IMR-90 (cell line): Measurements from ENCODE around the gene ABCB10. TPM values are rescaled to one million over a fixed set of nuclear protein-coding genes. Genes with fewer than 3 reads are reported as not detected.

ENCODE experiments used
- ATAC-seq: fragments of 200-7000 bp; cut with Tn5 transposase; 2 replicates; pipeline ENCODE4 v1.9.1; 2020; ENCODE audit warnings: low read depth, mild to moderate bottlenecking, moderate library complexity
- BruUV-seq: library from RNA; stranded (reverse); fragments of 400-500 nt; replicated peaks from 2 replicates; lab custom pipeline; 2021; lab: Mats Ljungman, UMichigan
- CTCF ChIA-PET: fragments of 300-600 bp; formaldehyde crosslinking; extraction: SDS; loops from one replicate; lab custom pipeline; 2021; ENCODE audit warnings: antibody characterized with exemption; lab: Yijun Ruan, JAX
- POLR2A ChIA-PET: fragments of 300-600 bp; sonication (Branson Sonifier 250); formaldehyde crosslinking; loops from one replicate; lab custom pipeline; 2022; ENCODE audit warnings: antibody characterized with exemption; ENCODE audit not compliant: unreplicated experiment; lab: Charles Lee
- DNase-seq: peaks from one replicate; pipeline ENCODE4 v3.0.0; 2013
- H2AFZ ChIP-seq: replicated peaks from 2 replicates; pipeline ENCODE3; 2013; ENCODE audit warnings: low read length, mild to moderate bottlenecking; ENCODE audit not compliant: poor library complexity
- H2AK5ac ChIP-seq: 2 replicates; pipeline ENCODE4 v1.6.1; 2013; ENCODE audit warnings: low read depth, low read length, inconsistent platforms
- H2AK9ac ChIP-seq: replicated peaks from 2 replicates; pipeline ENCODE3; 2013; ENCODE audit warnings: mild to moderate bottlenecking, low read depth, low read length, moderate library complexity; ENCODE audit not compliant: poor library complexity
- H2BK120ac ChIP-seq: 2 replicates; pipeline ENCODE4 v1.6.1; 2013; ENCODE audit warnings: low read depth, low read length, inconsistent platforms
- H2BK15ac ChIP-seq: 3 replicates; pipeline ENCODE4 v1.6.1; 2013; ENCODE audit warnings: low read depth, low read length, inconsistent platforms
- H2BK20ac ChIP-seq: 2 replicates; pipeline ENCODE4 v1.6.1; 2013; ENCODE audit warnings: low read depth, mild to moderate bottlenecking, inconsistent platforms, low read length, moderate library complexity
- H2BK5ac ChIP-seq: 2 replicates; pipeline ENCODE4 v1.6.1; 2013; ENCODE audit warnings: mild to moderate bottlenecking, low read depth, low read length, inconsistent platforms; ENCODE audit not compliant: poor library complexity, severe bottlenecking
- H3K14ac ChIP-seq: replicated peaks from 2 replicates; pipeline ENCODE4 v1.6.1; 2013; ENCODE audit warnings: low read depth, low read length, inconsistent platforms
- H3K18ac ChIP-seq: 2 replicates; pipeline ENCODE4 v1.6.1; 2013; ENCODE audit warnings: low read depth, low read length, control low read depth
- H3K23ac ChIP-seq: 2 replicates; pipeline ENCODE4 v1.6.1; 2013; ENCODE audit warnings: low read depth, low read length, inconsistent platforms
- H3K27ac ChIP-seq: 2 replicates; pipeline ENCODE4 v1.5.1; 2013; ENCODE audit warnings: mild to moderate bottlenecking, control low read depth, low read length; ENCODE audit not compliant: insufficient read depth
- H3K27me3 ChIP-seq: 2 replicates; pipeline ENCODE4 v1.6.1; 2013; ENCODE audit warnings: low read length; ENCODE audit not compliant: control insufficient read depth, insufficient read depth
- H3K36me3 ChIP-seq: 2 replicates; pipeline ENCODE4 v1.6.1; 2013; ENCODE audit warnings: low read length, mixed read lengths; ENCODE audit not compliant: control insufficient read depth, insufficient read depth
- H3K4ac ChIP-seq: 2 replicates; pipeline ENCODE4 v1.6.1; 2013; ENCODE audit warnings: low read depth, low read length, inconsistent platforms
- H3K4me1 ChIP-seq: 2 replicates; pipeline ENCODE4 v1.6.1; 2013; ENCODE audit warnings: low read length, mixed read lengths; ENCODE audit not compliant: control insufficient read depth, insufficient read depth
- H3K4me2 ChIP-seq: 2 replicates; pipeline ENCODE4 v1.6.1; 2013; ENCODE audit warnings: low read depth, mild to moderate bottlenecking, control low read depth, low read length, moderate library complexity
- H3K4me3 ChIP-seq: 2 replicates; pipeline ENCODE4 v1.5.1; 2013; ENCODE audit warnings: low read depth, mild to moderate bottlenecking, control low read depth, low read length, moderate library complexity; ENCODE audit not compliant: insufficient read depth
- H3K56ac ChIP-seq: 2 replicates; pipeline ENCODE4 v1.6.1; 2013; ENCODE audit warnings: low read length, inconsistent platforms; ENCODE audit not compliant: insufficient read depth; ENCODE audit errors: extremely low read depth
- H3K79me1 ChIP-seq, 2 experiments: 2 replicates each; pipeline ENCODE4 v1.6.1; 2013; ENCODE audit warnings: low read length in 2 of 2, inconsistent platforms in 1 of 2, low read depth in 1 of 2
- H3K9ac ChIP-seq: 2 replicates; pipeline ENCODE4 v1.6.1; 2013; ENCODE audit warnings: low read depth, low read length, control low read depth
- H3K9me1 ChIP-seq: 2 replicates; pipeline ENCODE4 v1.6.1; 2013; ENCODE audit warnings: low read length, inconsistent platforms; ENCODE audit not compliant: insufficient read depth
- H3K9me3 ChIP-seq: 2 replicates; pipeline ENCODE4 v1.6.1; 2013; ENCODE audit warnings: low read length; ENCODE audit not compliant: control insufficient read depth, insufficient read depth
- H4K20me1 ChIP-seq: 2 replicates; pipeline ENCODE4 v1.6.1; 2013; ENCODE audit warnings: low read length, inconsistent platforms; ENCODE audit not compliant: insufficient read depth
- H4K5ac ChIP-seq: 2 replicates; pipeline ENCODE4 v1.6.1; 2013; ENCODE audit warnings: mild to moderate bottlenecking, low read depth, low read length, control low read depth
- H4K8ac ChIP-seq, 2 experiments: 2 replicates each; pipeline ENCODE4 v1.6.1; 2013; ENCODE audit warnings: low read depth in 2 of 2, low read length in 2 of 2, control low read depth in 1 of 2, inconsistent platforms in 1 of 2
- H4K91ac ChIP-seq: 2 replicates; pipeline ENCODE4 v1.6.1; 2013; ENCODE audit warnings: low read depth, low read length, inconsistent platforms; ENCODE audit not compliant: insufficient read depth
- BHLHE40 ChIP-seq: fragments of 150-350 bp; IDR thresholded peaks from 2 replicates; pipeline ENCODE4 v1.6.1; 2016; ENCODE audit warnings: mild to moderate bottlenecking, low read depth, low read length
- CEBPB ChIP-seq: IDR thresholded peaks from 2 replicates; pipeline ENCODE4 v1.6.1; 2012; ENCODE audit warnings: low read depth, low read length, improper control_type of control experiment
- CHD1 ChIP-seq: IDR thresholded peaks from 2 replicates; pipeline ENCODE4 v1.6.1; 2012; ENCODE audit warnings: low read depth, low read length, improper control_type of control experiment
- CTCF ChIP-seq: conservative IDR thresholded peaks from 2 replicates; pipeline ENCODE4 v1.5.1; 2012; ENCODE audit warnings: mild to moderate bottlenecking, low read depth, low read length, improper control_type of control experiment
- FOS ChIP-seq: fragments of 150-350 bp; IDR thresholded peaks from 2 replicates; pipeline ENCODE4 v1.6.1; 2016; ENCODE audit warnings: low read depth, low read length
- MAFK ChIP-seq: IDR thresholded peaks from 2 replicates; pipeline ENCODE4 v1.6.1; 2012; ENCODE audit warnings: low read depth, low read length, improper control_type of control experiment
- MXI1 ChIP-seq: IDR thresholded peaks from 2 replicates; pipeline ENCODE4 v1.6.1; 2012; ENCODE audit warnings: low read depth, mild to moderate bottlenecking, low read length, moderate library complexity, borderline replicate concordance
- POLR2A ChIP-seq: IDR thresholded peaks from 2 replicates; pipeline ENCODE4 v1.6.1; 2012; ENCODE audit warnings: mild to moderate bottlenecking, low read depth, low read length
- RAD21 ChIP-seq: IDR thresholded peaks from 2 replicates; pipeline ENCODE4 v1.6.1; 2012; ENCODE audit warnings: low read length, improper control_type of control experiment
- RCOR1 ChIP-seq: IDR thresholded peaks from 2 replicates; pipeline ENCODE4 v1.6.1; 2012; ENCODE audit warnings: mild to moderate bottlenecking, low read length, improper control_type of control experiment; ENCODE audit not compliant: insufficient replicate concordance
- RFX5 ChIP-seq: IDR thresholded peaks from 2 replicates; pipeline ENCODE4 v1.8.0; 2012; ENCODE audit warnings: low read depth, mild to moderate bottlenecking, low read length, moderate library complexity
- SMC3 ChIP-seq: fragments of 150-350 bp; IDR thresholded peaks from 2 replicates; pipeline ENCODE4 v1.6.1; 2016; ENCODE audit warnings: low read depth, mild to moderate bottlenecking, antibody characterized with exemption, low read length, moderate library complexity
- WGBS, 2 experiments: methylation state at CpG; one replicate each; pipeline versions ENCODE4 v1.1.5 to v1.1.7; 2013; ENCODE audit warnings: missing lambda C conversion rate in 2 of 2; ENCODE audit not compliant: insufficient read length in 1 of 2; ENCODE audit errors: extremely low coverage in 2 of 2; 5-methylcytosine and 5-hydroxymethylcytosine counted together
- dilution Hi-C: fragments of 300-500 bp; cut with HindIII; formaldehyde crosslinking; loops from one replicate; pipeline ENCODE4 v1.14.3; 2018; ENCODE audit warnings: low sequenced_read_pairs; ENCODE audit not compliant: unreplicated experiment
- in situ Hi-C: fragments of 300-500 bp; cut with MboI; formaldehyde crosslinking; loops from 3 replicates; pipeline ENCODE4 v1.14.3; 2019; ENCODE audit warnings: low sequenced_read_pairs, inconsistent platforms, mixed read lengths
- intact Hi-C: fragments of 100-400 bp; cut with micrococcal nuclease; formaldehyde crosslinking; loops from 2 replicates; pipeline ENCODE4 v1.10.0; 2022
- polyA plus RNA-seq, 3 experiments: library from polyadenylated mRNA; depleted of rRNA; stranded (reverse); fragments of >200 nt; gene quantifications; 2 replicates each; pipeline ENCODE4 v1.2.3, GENCODE V29; 2012; ENCODE audit warnings: low replicate concordance in 1 of 3
- total RNA-seq: library from RNA; depleted of rRNA; stranded (reverse); fragments of >200 nt; gene quantifications from 2 replicates; pipeline ENCODE4 v1.2.3, GENCODE V29; 2012
- TF ChIP-seq, protein P1 (sequence below): fragments of 150-350 bp; IDR thresholded peaks from 2 replicates; pipeline ENCODE4 v1.6.1; 2016; ENCODE audit warnings: low read depth, mild to moderate bottlenecking, low read length, moderate library complexity, borderline replicate concordance
- TF ChIP-seq, protein P2 (sequence below): fragments of 150-350 bp; IDR thresholded peaks from 2 replicates; pipeline ENCODE4 v1.6.1; 2017; ENCODE audit warnings: mild to moderate bottlenecking, antibody characterized with exemption, low read length, low read depth

Gene ABCB10
- total and polyA plus RNA-seq, 2 of the 4 experiments (the other 2 are of a cell fraction), result 6.5 to 10.9 TPM

DNA sequence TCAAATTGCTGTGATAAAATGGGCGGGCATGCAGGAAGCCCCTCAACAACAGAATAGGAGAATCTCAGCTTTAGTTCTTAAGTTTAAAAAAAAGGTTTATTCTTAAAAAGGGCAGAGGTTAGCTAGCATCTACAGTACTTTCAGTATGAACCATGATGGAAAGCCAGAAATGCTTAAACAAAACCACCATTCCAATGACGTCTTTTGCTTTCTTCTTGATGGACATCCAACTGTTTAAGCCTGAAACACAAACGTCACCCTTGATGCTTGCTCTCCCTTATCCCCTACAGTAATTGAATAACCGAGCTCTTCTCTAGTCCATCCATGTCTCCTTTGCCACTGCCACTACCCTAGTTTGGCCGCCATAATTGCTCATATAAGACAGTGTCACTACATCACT is 41.7 kb upstream of the ABCB10 start:
- BruUV-seq, result no TSS peak
- no peak overlapping the region for H3K23ac ChIP-seq
- H3K18ac ChIP-seq, result no peak overlapping the region
- no peak overlapping the region for H3K14ac ChIP-seq
- no peak overlapping the region for H3K56ac ChIP-seq
- DNase-seq, result no peak
- no peak overlapping the region for H3K4ac ChIP-seq
- H3K4me2 ChIP-seq, result no peak overlapping the region
- ChIA-PET POLR2A (no interaction called here), CTCF (interaction anchor here (1.4 kb wide), 1 partner anchor 38 kb away, joined by 4 read pairs; no protein-coding TSS in a partner anchor)
- peaks cover 12% of the 10 kb centered on the region for H4K20me1 ChIP-seq
- H2BK5ac ChIP-seq, result no peak overlapping the region
- no peak overlapping the region for H4K91ac ChIP-seq
- ATAC-seq, result no peak
- no peak overlapping the region for H3K9ac ChIP-seq
- H3K27ac ChIP-seq, result no peak overlapping the region
- TF ChIP-seq RFX5 (no peak), RAD21 (no peak), FOS (no peak), CTCF (no peak), RCOR1 (no peak), POLR2A (no peak), SMC3 (no peak), CEBPB (no peak), CHD1 (no peak), MAFK (no peak), MXI1 (no peak), BHLHE40 (no peak)
- TF ChIP-seq, protein P1, sequence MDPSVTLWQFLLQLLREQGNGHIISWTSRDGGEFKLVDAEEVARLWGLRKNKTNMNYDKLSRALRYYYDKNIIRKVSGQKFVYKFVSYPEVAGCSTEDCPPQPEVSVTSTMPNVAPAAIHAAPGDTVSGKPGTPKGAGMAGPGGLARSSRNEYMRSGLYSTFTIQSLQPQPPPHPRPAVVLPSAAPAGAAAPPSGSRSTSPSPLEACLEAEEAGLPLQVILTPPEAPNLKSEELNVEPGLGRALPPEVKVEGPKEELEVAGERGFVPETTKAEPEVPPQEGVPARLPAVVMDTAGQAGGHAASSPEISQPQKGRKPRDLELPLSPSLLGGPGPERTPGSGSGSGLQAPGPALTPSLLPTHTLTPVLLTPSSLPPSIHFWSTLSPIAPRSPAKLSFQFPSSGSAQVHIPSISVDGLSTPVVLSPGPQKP, result no peak
- TF ChIP-seq, protein P2, sequence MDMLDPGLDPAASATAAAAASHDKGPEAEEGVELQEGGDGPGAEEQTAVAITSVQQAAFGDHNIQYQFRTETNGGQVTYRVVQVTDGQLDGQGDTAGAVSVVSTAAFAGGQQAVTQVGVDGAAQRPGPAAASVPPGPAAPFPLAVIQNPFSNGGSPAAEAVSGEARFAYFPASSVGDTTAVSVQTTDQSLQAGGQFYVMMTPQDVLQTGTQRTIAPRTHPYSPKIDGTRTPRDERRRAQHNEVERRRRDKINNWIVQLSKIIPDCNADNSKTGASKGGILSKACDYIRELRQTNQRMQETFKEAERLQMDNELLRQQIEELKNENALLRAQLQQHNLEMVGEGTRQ, result no peak
- H2AFZ ChIP-seq, result no peak overlapping the region
- H3K27me3 ChIP-seq, result no peaks in the 10 kb centered on the region
- no peaks in the 10 kb centered on the region for H3K9me3 ChIP-seq
- H3K4me1 ChIP-seq, result peaks cover 10% of the 10 kb centered on the region
- dilution Hi-C loops (no loop called here), in situ Hi-C loops (no loop called here), intact Hi-C loops (no loop called here)
- H3K79me1 ChIP-seq, result peaks cover 21 to 36% of the 10 kb centered on the region in 2 experiments; a peak in 3 of 4 replicates
- peaks cover 7% of the 10 kb centered on the region for H3K9me1 ChIP-seq
- H4K5ac ChIP-seq, result no peak overlapping the region
- H3K4me3 ChIP-seq, result no peak overlapping the region
- no peak overlapping the region for H2BK15ac ChIP-seq
- peaks cover 19% of the 10 kb centered on the region for H3K36me3 ChIP-seq
- 94% methylated on average over 3 of the region's 5 CpGs; no CpG with 5 or more reads in 1 of the 2 experiments for WGBS, 2 experiments
- no peak overlapping the region for H2AK5ac ChIP-seq
- no peak overlapping the region for H4K8ac ChIP-seq
- no peak overlapping the region for H2BK120ac ChIP-seq
- H2BK20ac ChIP-seq, result no peak overlapping the region
- H2AK9ac ChIP-seq, result no peak overlapping the region
